Smooth muscle cell (in vitro differentiated cells): ENCODE results near the gene ALOX15. TPM values are rescaled to one million over a fixed set of nuclear protein-coding genes. Genes with fewer than 3 reads are reported as not detected.
"Not testable (repeated sequence)": the region's sequence is repeated elsewhere in the genome, so short reads cannot be mapped to it uniquely, and the experiment has no call there.

Experiments
- DNase-seq: peaks from one replicate; lab custom pipeline; 2025; ENCODE audit not compliant: unreplicated experiment; lab: John Stamatoyannopoulos, UW
- H2AFZ ChIP-seq: fragments of 200-600 bp; sonication (generic); 2 replicates; pipeline ENCODE4 v1.6.0; 2016; ENCODE audit warnings: antibody characterized with exemption, low read depth, mild to moderate bottlenecking
- H3F3A ChIP-seq: fragments of 200-600 bp; sonication (generic); 2 replicates; pipeline ENCODE4 v1.6.0; 2017; ENCODE audit warnings: antibody characterized with exemption, low read depth
- H3K27ac ChIP-seq: fragments of 200-600 bp; sonication (generic); 2 replicates; pipeline ENCODE4 v1.5.1; 2016; ENCODE audit warnings: low read depth, mild to moderate bottlenecking
- H3K27me3 ChIP-seq: fragments of 200-600 bp; sonication (generic); 2 replicates; pipeline ENCODE4 v1.6.1; 2016; ENCODE audit warnings: low read depth, mild to moderate bottlenecking
- H3K36me3 ChIP-seq: fragments of 200-600 bp; sonication (generic); 2 replicates; pipeline ENCODE4 v1.5.1; 2016; ENCODE audit warnings: low read depth
- H3K4me1 ChIP-seq: fragments of 200-600 bp; sonication (generic); 2 replicates; pipeline ENCODE4 v1.5.1; 2016; ENCODE audit warnings: low read depth
- H3K4me2 ChIP-seq: fragments of 200-600 bp; sonication (generic); 2 replicates; pipeline ENCODE4 v1.6.0; 2016; ENCODE audit warnings: mild to moderate bottlenecking
- H3K4me3 ChIP-seq: fragments of 200-600 bp; sonication (generic); 2 replicates; pipeline ENCODE4 v1.5.1; 2016; ENCODE audit warnings: mild to moderate bottlenecking
- H3K79me2 ChIP-seq: fragments of 200-600 bp; sonication (generic); 2 replicates; pipeline ENCODE4 v1.6.0; 2016; ENCODE audit warnings: low read depth, mild to moderate bottlenecking
- H3K9ac ChIP-seq: fragments of 200-600 bp; sonication (generic); 2 replicates; pipeline ENCODE4 v1.6.0; 2016; ENCODE audit warnings: low read depth
- H3K9me3 ChIP-seq: fragments of 200-600 bp; sonication (generic); replicated peaks from 2 replicates; pipeline ENCODE4 v1.5.1; 2016; ENCODE audit warnings: low read depth
- H4K20me1 ChIP-seq: fragments of 200-600 bp; sonication (generic); 2 replicates; pipeline ENCODE4 v1.6.0; 2016; ENCODE audit warnings: low read depth
- CTCF ChIP-seq: fragments of 200-600 bp; sonication (generic); IDR thresholded peaks from 2 replicates; pipeline ENCODE4 v1.5.1; 2017; ENCODE audit warnings: borderline replicate concordance, mild to moderate bottlenecking, antibody characterized with exemption; ENCODE audit not compliant: insufficient read depth, poor library complexity, severe bottlenecking
- WGBS: methylation state at CpG from one replicate; pipeline ENCODE4 v1.1.7; 2016; ENCODE audit warnings: low lambda C conversion rate; 5-methylcytosine and 5-hydroxymethylcytosine counted together
- polyA plus RNA-seq: library from polyadenylated mRNA; unstranded; fragments of >200 nt; fragmentation: Nextera tagmentation; extraction: Ambion mirVana; gene quantifications from 2 replicates; pipeline ENCODE4 v1.2.1, GENCODE V29; 2016
- total RNA-seq: library from RNA; depleted of rRNA; stranded (reverse); fragments of >200 nt; gene quantifications from 2 replicates; pipeline ENCODE4 v1.2.3, GENCODE V29; 2014

Gene ALOX15
- total and polyA plus RNA-seq, 2 experiments from 2014 or later: 0.32 TPM; not detected in 1

- Histone ChIP-seq H3K9ac (no peak overlapping the region), H2AFZ (no peak overlapping the region), H3K27me3 (no peaks in the 10 kb centered on the region), H3K36me3 (no peaks in the 10 kb centered on the region), H3F3A (peaks cover 5% of the 10 kb centered on the region), H3K27ac (no peak overlapping the region), H4K20me1 (no peaks in the 10 kb centered on the region), H3K4me3 (no peak overlapping the region), H3K79me2 (no peaks in the 10 kb centered on the region), H3K4me2 (no peak overlapping the region), H3K4me1 (peaks cover 16% of the 10 kb centered on the region), H3K9me3 (no peaks in the 10 kb centered on the region)
- WGBS: 55% methylated on average over 12 of the region's 12 CpGs
- no peak for DNase-seq
- TF ChIP-seq CTCF: no peak
Observed at GRCh38 chr17:4605826-4606225, 35.7 kb downstream of the ALOX15 start.

GRCh38 chr17:4604736-4605135, 36.7 kb downstream of the ALOX15 start:
- H3K27me3 ChIP-seq, H3K9ac ChIP-seq, H3K4me3 ChIP-seq, H4K20me1 ChIP-seq, DNase-seq, H3K36me3 ChIP-seq, H3K9me3 ChIP-seq, H3K79me2 ChIP-seq: not testable (repeated sequence)
- peaks cover 27% of the 10 kb centered on the region for H3K4me1 ChIP-seq
- WGBS: 93% methylated on average over 11 of the region's 11 CpGs
- peak overlapping the region; percentile 71 for H2AFZ ChIP-seq
- peaks cover 10% of the 10 kb centered on the region for H3F3A ChIP-seq
- H3K4me2 ChIP-seq: peak overlapping the region; percentile 27
- H3K27ac ChIP-seq: peak overlapping the region; percentile 23

- Histone ChIP-seq H3F3A (peaks cover 14% of the 10 kb centered on the region), H3K9ac (no peak overlapping the region), H3K79me2 (no peaks in the 10 kb centered on the region), H3K36me3 (no peaks in the 10 kb centered on the region), H3K4me1 (peaks cover 32% of the 10 kb centered on the region), H4K20me1 (no peaks in the 10 kb centered on the region), H2AFZ (peak overlapping the region; percentile 71), H3K4me3 (no peak overlapping the region), H3K4me2 (peak overlapping the region; percentile 27), H3K27me3 (no peaks in the 10 kb centered on the region), H3K9me3 (no peaks in the 10 kb centered on the region), H3K27ac (peak overlapping the region; percentile 23)
- no peak for TF ChIP-seq CTCF
- DNase-seq: peak; percentile 45
- WGBS: 53% methylated on average over 18 of the region's 18 CpGs
Observed at GRCh38 chr17:4604111-4604644, 37.3 kb downstream of the ALOX15 start.

- no peaks in the 10 kb centered on the region for H3K27me3 ChIP-seq
- no peaks in the 10 kb centered on the region for H3K9me3 ChIP-seq
- H3K4me1 ChIP-seq: peaks cover 38% of the 10 kb centered on the region
- no peak for DNase-seq
- H3K4me2 ChIP-seq: no peak overlapping the region
- H4K20me1 ChIP-seq: no peaks in the 10 kb centered on the region
- H3K27ac ChIP-seq: no peak overlapping the region
- H3F3A ChIP-seq: peaks cover 14% of the 10 kb centered on the region
- no peak overlapping the region for H3K9ac ChIP-seq
- no peaks in the 10 kb centered on the region for H3K36me3 ChIP-seq
- WGBS: 95% methylated on average over 5 of the region's 5 CpGs
- TF ChIP-seq CTCF: no peak
- H3K4me3 ChIP-seq: no peak overlapping the region
- H2AFZ ChIP-seq: no peak overlapping the region
- no peaks in the 10 kb centered on the region for H3K79me2 ChIP-seq
Observed at GRCh38 chr17:4602041-4602440, 39.4 kb downstream of the ALOX15 start.
